Breast epithelium (tissue), 4 donors: Measurements from ENCODE around the gene CEP85L. TPM values are rescaled to one million over a fixed set of nuclear protein-coding genes. Genes with fewer than 3 reads are reported as not detected.

ENCODE experiments used
- DNase-seq, 2 donors: peaks; one replicate each; pipeline ENCODE4 v3.0.0-alpha.2; 2019; ENCODE audit warnings: low spot score in 2 of 2
- H3K27ac ChIP-seq, 2 donors: fragments of 200-600 bp; sonication (generic) in 1 of 2; one replicate each; pipeline ENCODE4 v1.5.1; 2016 to 2019; ENCODE audit warnings: mild to moderate bottlenecking in 1 of 2
- H3K27me3 ChIP-seq, 2 donors: fragments of 200-600 bp; sonication (generic) in 1 of 2; one replicate each; pipeline versions ENCODE4 v1.5.1 to v1.6.0; 2017 to 2019; ENCODE audit warnings: control low read depth in 1 of 2, mild to moderate bottlenecking in 1 of 2
- H3K36me3 ChIP-seq: fragments of 200-600 bp; one replicate; pipeline ENCODE4 v1.5.1; 2019
- H3K4me1 ChIP-seq, 2 donors: fragments of 200-600 bp; sonication (generic); one replicate each; pipeline ENCODE4 v1.5.1; 2016 to 2019; ENCODE audit warnings: control low read depth in 1 of 2
- H3K4me3 ChIP-seq, 3 donors: fragments of 200-600 bp; sonication (generic); 1 replicate in 2 of 3; 2 replicates in 1 of 3; pipeline ENCODE4 v1.5.1; 2016 to 2019; ENCODE audit warnings: mild to moderate bottlenecking in 3 of 3, moderate library complexity in 2 of 3
- H3K9me3 ChIP-seq, 2 donors: fragments of 200-600 bp; sonication (generic) in 1 of 2; one replicate each; pipeline ENCODE4 v1.5.1; 2016 to 2019; ENCODE audit warnings: control low read depth in 1 of 2
- POLR2A ChIP-seq: fragments of 450-650 bp; IDR thresholded peaks from one replicate; pipeline ENCODE4 v1.6.1; 2016; ENCODE audit warnings: antibody characterized with exemption, mild to moderate bottlenecking, moderate library complexity
- POLR2AphosphoS5 ChIP-seq, 3 donors: sonication (generic); formaldehyde crosslinking; IDR thresholded peaks; one replicate each; pipeline ENCODE4 v1.6.1; 2017; ENCODE audit warnings: antibody characterized with exemption in 3 of 3
- intact Hi-C: fragments of 100-400 bp; cut with DNase I; formaldehyde crosslinking; loops from one replicate; pipeline ENCODE4 v1.15.1; 2023; ENCODE audit warnings: low total_unique reads
- total RNA-seq, 3 donors: library from RNA; depleted of rRNA; stranded (reverse); fragments of >200 nt; gene quantifications; one replicate each; pipeline ENCODE4 v1.1.0, GENCODE V29; 2016
- TF ChIP-seq, protein P1 (sequence below), 3 donors: fragments of 450-650 bp; IDR thresholded peaks; one replicate each; pipeline ENCODE4 v1.5.1; 2016 to 2017; ENCODE audit warnings: antibody characterized with exemption in 3 of 3, mild to moderate bottlenecking in 3 of 3, moderate library complexity in 3 of 3

Gene CEP85L
- total RNA-seq, 3 donors from 2014 or later: 12.7 to 17.3 (median 15.7) TPM

- Histone ChIP-seq H3K4me1 (no peaks in the 10 kb centered on the region), H3K9me3 (no peaks in the 10 kb centered on the region), H3K27ac (no peak overlapping the region), H3K4me3 (no peak overlapping the region), H3K27me3 (no peaks in the 10 kb centered on the region), H3K36me3 (no peaks in the 10 kb centered on the region)
- TF ChIP-seq POLR2A: no peak
- TF ChIP-seq, protein P1, sequence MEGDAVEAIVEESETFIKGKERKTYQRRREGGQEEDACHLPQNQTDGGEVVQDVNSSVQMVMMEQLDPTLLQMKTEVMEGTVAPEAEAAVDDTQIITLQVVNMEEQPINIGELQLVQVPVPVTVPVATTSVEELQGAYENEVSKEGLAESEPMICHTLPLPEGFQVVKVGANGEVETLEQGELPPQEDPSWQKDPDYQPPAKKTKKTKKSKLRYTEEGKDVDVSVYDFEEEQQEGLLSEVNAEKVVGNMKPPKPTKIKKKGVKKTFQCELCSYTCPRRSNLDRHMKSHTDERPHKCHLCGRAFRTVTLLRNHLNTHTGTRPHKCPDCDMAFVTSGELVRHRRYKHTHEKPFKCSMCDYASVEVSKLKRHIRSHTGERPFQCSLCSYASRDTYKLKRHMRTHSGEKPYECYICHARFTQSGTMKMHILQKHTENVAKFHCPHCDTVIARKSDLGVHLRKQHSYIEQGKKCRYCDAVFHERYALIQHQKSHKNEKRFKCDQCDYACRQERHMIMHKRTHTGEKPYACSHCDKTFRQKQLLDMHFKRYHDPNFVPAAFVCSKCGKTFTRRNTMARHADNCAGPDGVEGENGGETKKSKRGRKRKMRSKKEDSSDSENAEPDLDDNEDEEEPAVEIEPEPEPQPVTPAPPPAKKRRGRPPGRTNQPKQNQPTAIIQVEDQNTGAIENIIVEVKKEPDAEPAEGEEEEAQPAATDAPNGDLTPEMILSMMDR (IDR thresholded peaks at IDR 0.05): no peak
- TF ChIP-seq POLR2AphosphoS5 (IDR thresholded peaks at IDR 0.05): no peak
- DNase-seq: no peak
- intact Hi-C loops: no loop called here
Measured at GRCh38 chr6:118685823-118686449, 34.5 kb upstream of the CEP85L start.

GRCh38 chr6:118683881-118684872, 32.8 kb upstream of the CEP85L start:
- Histone ChIP-seq H3K36me3 (no peaks in the 10 kb centered on the region), H3K27ac (no peak overlapping the region), H3K4me1 (no peaks in the 10 kb centered on the region), H3K9me3 (no peaks in the 10 kb centered on the region), H3K27me3 (no peaks in the 10 kb centered on the region), H3K4me3 (no peak overlapping the region)
- DNase-seq: no peak
- TF ChIP-seq, protein P1 (IDR thresholded peaks at IDR 0.05): no peak
- TF ChIP-seq POLR2A (no peak), POLR2AphosphoS5 (IDR thresholded peaks at IDR 0.05) (no peak)
- intact Hi-C loops: no loop called here

DNA sequence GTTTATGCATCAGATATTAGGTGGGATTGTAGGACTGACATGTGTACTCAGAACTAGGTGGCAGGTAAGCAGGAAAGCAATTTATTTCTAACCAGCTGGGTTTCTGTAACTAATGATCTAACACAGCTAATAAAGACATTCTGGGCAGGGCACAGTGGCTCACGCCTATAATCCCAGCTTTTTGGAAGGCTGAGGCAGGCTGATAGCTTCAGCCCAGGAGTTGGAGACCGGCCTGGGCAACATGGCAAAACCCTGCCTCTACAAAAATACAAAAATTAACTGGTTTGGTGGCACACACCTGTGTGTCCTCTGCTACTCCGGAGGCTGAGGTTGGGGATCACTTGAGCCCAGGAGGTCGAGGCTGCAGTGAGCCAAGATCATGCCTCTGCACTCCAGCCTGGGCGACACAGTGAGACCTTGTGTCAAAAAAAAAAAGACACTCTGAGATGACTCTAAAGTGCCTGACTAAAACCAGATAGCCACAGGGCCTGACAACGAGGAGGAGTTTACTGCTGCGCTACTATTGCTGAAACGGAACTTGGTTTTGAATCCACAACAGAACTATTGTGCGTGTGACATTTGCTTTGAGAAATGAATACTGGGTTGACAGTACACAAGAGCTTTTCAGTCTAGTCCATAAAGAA, 29.2 kb upstream of the CEP85L start:
- Histone ChIP-seq H3K4me1 (no peaks in the 10 kb centered on the region), H3K27me3 (no peaks in the 10 kb centered on the region), H3K36me3 (no peaks in the 10 kb centered on the region), H3K4me3 (no peak overlapping the region), H3K9me3 (no peaks in the 10 kb centered on the region), H3K27ac (peak overlapping the region in 1 of 2 donors; percentile 8)
- TF ChIP-seq, protein P1 (IDR thresholded peaks at IDR 0.05): no peak
- TF ChIP-seq POLR2AphosphoS5 (IDR thresholded peaks at IDR 0.05) (no peak), POLR2A (no peak)
- intact Hi-C loops: no loop called here
- no peak for DNase-seq

GRCh38 chr6:118679327-118679901, 28.0 kb upstream of the CEP85L start:
- intact Hi-C loops: no loop called here
- no peaks in the 10 kb centered on the region for H3K9me3 ChIP-seq
- H3K36me3 ChIP-seq: no peaks in the 10 kb centered on the region
- DNase-seq: no peak
- no peak overlapping the region for H3K4me3 ChIP-seq
- no peaks in the 10 kb centered on the region for H3K4me1 ChIP-seq
- no peak overlapping the region for H3K27ac ChIP-seq
- TF ChIP-seq, protein P1 (IDR thresholded peaks at IDR 0.05): no peak
- no peak for TF ChIP-seq POLR2A
- no peak for TF ChIP-seq POLR2AphosphoS5 (IDR thresholded peaks at IDR 0.05)
- no peaks in the 10 kb centered on the region for H3K27me3 ChIP-seq
